GM18505 (cell line): Measurements from ENCODE around the gene OR52J3.

Source experiments
- ATAC-seq: cut with Tn5 transposase; IDR thresholded peaks from one replicate; pipeline ENCODE4 v1.9.1; 2021; ENCODE audit not compliant: unreplicated experiment
- POLR2A ChIP-seq: IDR thresholded peaks from 4 replicates; pipeline ENCODE4 v1.6.1; 2011; ENCODE audit warnings: borderline replicate concordance; ENCODE audit not compliant: insufficient read depth, insufficient read length; ENCODE audit errors: extremely low read depth

OR52J3 gene

GRCh38 chr11:5059391-5059790 lies 13.1 kb downstream of the OR52J3 start, which contains the start of gene OR52E2:
OR52E2 (minus strand) TSS chr11:5059627; CDS start chr11:5059627, 0 bp downstream.
- ATAC-seq = no peak
- TF ChIP-seq POLR2A = no peak

- no peak for TF ChIP-seq POLR2A
- ATAC-seq = no peak
These were observed 18.7 kb downstream of the OR52J3 start for GRCh38 chr11:5065027-5065426.

- ATAC-seq = no peak
- TF ChIP-seq POLR2A = no peak
These were observed 22.9 kb downstream of the OR52J3 start, which contains the start of gene OR52E1 for GRCh38 chr11:5069272-5069671. OR52E1 (plus strand) TSS chr11:5069572.

GRCh38 chr11:5071799-5072198 lies 25.5 kb downstream of the OR52J3 start:
- ATAC-seq = no peak
- no peak for TF ChIP-seq POLR2A

GRCh38 chr11:5081405-5081804 lies 35.1 kb downstream of the OR52J3 start:
- no peak for TF ChIP-seq POLR2A
- no peak for ATAC-seq

- no peak for ATAC-seq
- TF ChIP-seq POLR2A = no peak
These were observed 37.3 kb downstream of the OR52J3 start for GRCh38 chr11:5083602-5084001.

- no peak for TF ChIP-seq POLR2A
- no peak for ATAC-seq
These were observed 42.2 kb downstream of the OR52J3 start for GRCh38 chr11:5088556-5088955.

- no peak for TF ChIP-seq POLR2A
- ATAC-seq = no peak
These were observed 44.3 kb downstream of the OR52J3 start for GRCh38 chr11:5090668-5091067.

- TF ChIP-seq POLR2A = no peak
- ATAC-seq = no peak
These were observed 46.7 kb downstream of the OR52J3 start for GRCh38 chr11:5092821-5093585.

GRCh38 chr11:5096011-5096410 lies 49.7 kb downstream of the OR52J3 start:
- no peak for ATAC-seq
- TF ChIP-seq POLR2A = no peak
